Measurements from ENCODE around the gene HYAL3.
"Not testable (repeated sequence)": the region's sequence is repeated elsewhere in the genome, so short reads cannot be mapped to it uniquely, and the experiment has no call there.

The HYAL3 gene

DNA sequence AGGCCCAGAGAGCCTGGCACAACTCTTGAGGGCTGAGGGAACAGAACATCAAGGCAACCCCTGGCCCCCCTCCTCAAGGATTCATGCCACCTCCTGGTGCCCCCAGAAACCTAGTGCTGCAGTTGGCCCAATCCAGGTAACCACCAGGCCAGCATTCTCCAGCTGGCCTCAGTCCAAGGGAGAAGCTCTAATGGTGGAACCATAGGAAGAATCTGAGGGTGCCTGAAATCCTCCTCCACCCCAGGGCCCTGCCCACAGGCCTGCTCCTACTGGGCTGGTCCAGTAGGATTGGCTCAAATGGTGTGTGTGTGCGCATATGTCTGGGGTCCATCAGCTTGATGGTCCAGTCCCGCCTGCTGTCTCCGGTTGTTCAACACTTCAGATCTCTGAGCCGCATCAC lies 15.6 kb upstream of the HYAL3 start:
- DNase-seq (ENCODE audit: low spot score): no peak

DNA sequence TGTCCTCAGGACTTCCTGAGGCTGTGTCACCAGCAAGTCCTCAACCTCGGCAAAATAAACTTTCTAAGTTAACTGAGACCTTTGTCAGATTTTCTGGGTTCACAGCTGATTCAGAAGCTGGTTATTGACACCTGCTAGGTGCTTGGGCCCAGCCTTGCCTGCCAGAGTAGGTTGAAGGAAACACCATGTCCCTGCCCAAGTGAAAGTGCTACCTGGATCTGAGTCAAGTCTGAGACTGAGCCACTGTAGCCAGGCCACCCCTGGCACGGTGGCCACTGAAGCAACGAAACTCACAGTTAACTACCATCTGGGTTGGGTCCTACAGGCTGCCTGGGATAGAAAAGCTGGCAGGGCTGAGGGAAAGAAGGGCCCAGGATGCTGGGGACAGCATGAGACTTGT lies 15.1 kb upstream of the HYAL3 start:
- no peak for DNase-seq (ENCODE audit: low spot score)

DNA sequence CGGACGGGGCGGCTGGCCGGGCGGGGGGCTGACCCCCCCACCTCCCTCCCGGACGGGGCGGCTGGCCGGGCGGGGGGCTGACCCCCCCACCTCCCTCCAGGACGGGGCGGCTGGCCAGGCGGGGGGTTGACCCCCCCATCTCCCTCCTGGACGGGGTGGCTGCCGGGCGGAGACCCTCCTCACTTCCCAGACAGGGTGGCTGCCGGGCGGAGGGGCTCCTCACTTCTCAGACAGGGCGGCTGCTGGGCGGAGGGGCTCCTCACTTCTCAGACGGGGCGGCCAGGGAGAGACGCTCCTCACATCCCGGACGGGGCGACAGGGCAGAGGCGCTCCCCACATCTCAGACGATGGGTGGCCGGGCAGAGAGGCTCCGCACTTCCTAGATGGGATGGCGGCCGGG lies 12.8 kb upstream of the HYAL3 start:
- DNase-seq (ENCODE audit: low spot score): not testable (repeated sequence)

DNA sequence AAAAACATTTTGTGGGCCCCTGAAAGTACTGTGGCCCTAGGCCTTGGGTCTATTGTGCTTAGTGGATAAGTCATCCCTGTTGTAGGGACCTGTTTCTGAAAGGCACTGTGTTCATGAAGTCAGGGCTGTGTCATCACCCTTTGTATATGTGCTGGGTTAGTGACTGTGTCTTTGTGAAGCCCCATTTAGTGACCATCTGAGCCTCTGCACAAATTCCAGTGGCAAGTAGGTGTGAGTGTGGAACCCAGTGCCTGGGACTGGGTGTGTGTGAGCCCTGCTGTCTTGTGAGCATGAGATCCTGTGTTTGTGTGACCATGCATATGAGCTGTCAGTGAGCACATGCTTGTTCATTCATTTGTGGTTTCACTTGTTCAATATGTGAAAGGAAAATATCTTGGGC lies 5.4 kb upstream of the HYAL3 start:
- no peak for DNase-seq (ENCODE audit: low spot score)

DNA sequence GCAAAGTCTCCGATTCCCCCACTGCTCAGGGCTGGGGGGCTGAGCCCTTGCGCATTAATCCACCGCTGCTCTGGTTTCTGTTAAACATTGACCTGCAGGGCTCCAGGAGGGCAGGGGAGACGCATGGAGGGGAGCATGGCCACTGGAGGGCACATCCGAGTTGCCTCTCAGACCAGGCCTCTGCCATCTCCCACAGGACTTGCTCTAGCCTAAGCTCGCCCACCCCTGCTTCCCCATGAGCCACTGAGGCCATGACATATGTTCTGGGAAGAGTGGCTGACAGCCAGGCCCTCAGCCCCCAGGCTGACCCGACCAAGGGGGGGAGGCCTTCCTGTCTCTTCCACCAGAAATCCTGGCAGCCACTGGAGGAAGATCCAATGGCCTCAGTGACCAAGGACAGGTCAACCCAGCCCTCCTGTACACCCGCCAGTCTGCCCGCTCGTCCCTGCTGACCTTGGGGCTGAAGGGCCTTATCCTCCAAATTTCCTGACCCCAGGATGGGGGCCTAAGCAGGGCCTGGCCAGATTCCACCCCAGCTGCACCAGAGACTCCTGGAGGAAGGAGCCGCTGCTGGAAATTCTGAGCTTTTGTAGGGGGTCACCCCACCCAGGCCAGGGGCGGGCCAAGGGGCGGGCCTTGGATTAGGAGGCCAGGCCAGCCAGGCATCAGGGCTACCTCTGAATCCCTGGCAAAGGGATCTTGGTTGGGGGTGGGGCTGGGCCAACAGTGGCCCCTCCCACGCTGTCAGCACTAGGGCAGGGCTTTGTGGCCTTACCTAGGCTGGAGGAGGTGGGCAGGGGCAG lies 4.0 kb upstream of the HYAL3 start, which contains the start of gene HYAL1:
HYAL1 (minus strand) TSS at position 562 of the 803 bp plus-strand sequence. CDS start 618 bp downstream, outside the sequence.
- peak; percentile 87 for DNase-seq (ENCODE audit: low spot score)

DNA sequence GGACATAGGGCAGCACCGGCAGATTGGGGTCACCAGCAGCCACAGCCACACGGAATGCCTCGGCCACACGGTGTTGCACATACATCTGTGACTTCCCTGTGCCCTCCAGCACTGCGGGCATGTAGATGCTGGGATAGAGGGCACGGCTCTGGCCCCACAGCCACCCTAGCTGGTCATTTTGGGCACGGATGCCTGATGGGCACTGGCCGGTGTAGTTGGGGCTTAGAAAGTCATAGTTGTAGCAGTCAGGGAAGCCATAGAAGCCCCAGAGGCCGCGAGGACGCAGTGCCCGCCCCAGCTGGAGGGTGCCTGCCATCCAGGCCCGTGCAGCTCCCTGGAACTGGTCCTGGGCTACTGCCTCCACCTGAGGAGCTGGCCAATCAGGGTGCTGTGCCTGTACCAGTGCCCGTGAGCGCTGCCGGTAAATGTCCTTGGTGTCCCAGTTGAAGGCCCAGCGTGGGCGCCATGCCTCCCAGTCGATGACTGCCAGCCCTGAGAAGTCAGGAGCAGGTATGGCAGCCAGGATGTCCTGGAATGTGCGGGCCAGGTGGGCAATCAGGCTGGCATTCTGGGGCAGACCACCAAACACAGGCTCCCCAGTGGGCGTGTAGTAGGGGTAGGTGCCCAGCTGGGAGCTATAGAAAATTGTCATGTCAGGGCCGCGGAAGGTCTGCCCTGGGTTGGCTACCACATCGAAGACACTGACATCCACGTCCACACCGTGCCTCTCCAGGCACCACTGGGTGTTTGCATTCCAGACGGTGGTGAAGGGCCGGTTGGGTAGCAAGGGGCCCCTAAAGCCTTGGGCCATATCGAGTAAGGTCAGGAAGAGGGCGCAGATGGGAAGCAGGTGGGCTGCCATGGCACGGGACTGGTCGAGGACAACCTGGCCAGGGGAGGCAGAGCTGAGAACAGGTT lies 3.1 kb upstream of the HYAL3 start:
- DNase-seq (ENCODE audit: low spot score): no peak

DNA sequence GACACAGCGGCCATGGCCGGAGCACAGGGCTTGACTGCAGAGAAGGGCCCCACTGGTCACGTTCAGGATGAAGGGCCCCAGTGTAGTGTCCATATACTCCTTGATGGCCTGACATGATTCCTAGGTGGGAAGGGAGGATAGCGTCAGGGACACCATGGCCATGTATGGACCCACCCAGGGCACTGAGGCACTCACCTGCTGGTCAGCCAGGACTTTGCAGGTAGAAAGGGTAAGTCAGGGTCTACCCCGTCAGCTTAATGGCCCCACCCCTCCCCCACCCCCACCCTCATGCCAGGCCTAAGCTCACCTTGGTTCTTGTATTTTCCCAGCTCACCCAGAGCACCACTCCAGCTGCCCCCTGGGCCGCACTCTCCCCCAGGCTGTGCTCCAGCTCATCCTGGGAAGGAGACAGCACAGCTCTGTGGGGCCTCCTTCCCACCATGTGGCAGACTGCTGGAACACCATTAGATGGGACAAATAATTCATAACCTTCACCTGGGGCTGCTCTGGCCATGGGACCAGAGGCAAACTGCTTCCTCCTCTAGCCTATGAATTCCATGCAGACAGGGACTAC lies 1.6 kb upstream of the HYAL3 start:
- DNase-seq (ENCODE audit: low spot score): no peak

DNA sequence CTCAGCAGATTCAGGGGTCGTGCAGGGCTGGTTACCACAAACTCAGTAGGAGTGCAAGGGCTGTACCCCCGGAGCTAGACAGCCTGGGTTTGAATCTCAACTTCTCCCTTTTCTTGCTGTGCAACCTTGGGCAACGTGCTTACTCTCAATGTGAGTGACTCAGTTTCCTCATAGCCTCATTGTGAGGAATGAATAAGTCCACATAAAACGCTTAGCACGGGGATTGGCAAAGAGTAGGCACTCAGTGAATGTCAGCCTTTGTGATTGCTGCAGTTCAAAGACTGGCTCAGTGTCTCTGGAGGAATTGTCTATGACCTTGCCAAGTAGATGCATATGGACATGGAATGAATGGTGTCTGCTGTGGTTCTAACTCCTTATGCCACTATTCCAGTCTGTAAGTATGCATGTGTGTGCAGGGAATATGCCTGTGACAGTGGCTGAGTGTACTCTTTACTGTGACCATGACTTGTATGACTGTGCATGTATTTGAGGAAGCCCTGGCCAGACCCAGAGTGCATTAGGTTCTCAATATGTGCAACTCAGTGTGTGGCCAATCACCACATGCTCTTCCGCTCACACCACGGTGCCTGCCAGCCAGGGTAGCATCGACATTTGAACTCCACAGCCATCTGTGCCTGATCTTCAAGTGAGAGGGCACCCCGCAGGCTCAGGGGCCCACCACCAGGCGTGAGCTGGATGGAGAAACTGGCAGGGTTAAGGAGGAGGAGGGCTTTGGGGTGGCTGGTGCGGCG lies 900 bp upstream of the HYAL3 start:
- no peak for DNase-seq (ENCODE audit: low spot score)

DNA sequence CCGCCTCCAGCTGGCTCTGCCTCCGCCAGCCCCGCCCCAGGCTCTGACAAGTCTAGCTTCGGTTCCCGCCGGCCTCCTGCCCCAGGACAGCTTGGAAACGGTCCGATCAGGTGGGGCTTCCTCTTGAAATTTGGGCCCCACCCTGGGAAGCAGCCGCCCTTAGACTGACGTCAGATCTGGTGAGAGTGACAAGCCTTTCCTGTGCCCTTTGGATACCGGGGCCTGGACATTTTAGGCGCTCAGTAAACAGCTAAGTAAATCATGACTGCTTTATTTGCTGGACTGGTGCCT lies 378 bp upstream of the HYAL3 start:
- no peak for DNase-seq (ENCODE audit: low spot score)

DNA sequence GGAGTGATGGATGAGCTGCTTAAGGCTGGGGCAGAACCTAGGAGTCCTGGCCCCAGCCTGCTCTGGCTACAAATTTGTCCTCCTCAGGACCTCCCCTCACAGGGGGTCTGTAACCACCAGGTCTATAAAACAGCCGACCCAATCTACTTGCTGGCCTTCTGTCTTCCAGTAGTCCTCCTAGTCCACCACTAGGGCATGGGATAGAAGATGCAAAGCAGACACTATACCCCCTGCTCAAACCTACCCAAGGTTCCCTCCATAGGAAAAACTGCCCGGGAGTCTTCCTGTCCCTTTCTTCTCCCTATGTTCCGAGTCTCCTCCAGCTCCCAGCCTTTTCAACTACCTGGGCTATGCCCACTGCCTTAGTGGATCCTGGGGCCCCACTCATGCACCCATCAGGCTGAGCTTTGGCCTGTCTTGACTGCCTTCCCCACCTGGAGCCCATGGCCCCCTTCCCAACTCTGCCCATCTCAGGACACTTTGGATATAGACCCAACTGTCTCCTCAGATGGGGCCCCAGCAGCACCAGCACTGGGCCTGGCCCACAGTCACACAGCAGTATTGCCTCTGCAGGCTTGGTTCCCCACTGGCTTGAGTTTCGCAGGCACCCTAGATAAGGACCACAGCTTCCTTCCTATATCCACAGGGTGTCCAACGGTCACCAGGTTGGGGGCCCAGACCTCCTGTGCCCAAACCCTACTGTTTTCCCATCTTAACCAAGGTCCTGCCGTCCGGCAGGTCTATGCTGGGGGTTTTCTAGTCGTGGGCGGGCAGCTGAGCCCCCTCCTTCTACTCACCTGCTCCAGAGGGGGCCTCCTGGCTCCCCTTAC lies 1.1 kb downstream of the HYAL3 start:
- DNase-seq (ENCODE audit: low spot score): no peak

DNA sequence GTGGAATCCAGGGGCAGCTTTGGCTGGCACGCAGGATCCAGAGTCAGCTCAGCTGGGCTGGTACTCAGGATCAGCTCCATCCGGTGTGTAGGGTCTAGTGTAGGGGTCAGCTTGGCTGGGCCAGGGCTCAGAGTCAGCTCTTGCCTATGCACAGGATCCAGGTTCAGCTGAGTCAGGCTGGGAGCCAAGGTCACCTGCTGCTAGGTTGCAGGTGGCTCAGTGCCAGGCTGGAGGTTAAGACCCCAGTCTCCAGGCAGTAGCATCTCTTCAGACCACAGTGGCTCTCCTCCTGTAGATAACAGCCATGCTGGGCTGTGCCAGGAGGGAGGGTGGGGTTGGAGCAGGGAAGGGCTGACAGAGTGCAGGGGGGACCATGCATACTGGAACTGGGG lies 1.8 kb downstream of the HYAL3 start:
- DNase-seq (ENCODE audit: low spot score): no peak

DNA sequence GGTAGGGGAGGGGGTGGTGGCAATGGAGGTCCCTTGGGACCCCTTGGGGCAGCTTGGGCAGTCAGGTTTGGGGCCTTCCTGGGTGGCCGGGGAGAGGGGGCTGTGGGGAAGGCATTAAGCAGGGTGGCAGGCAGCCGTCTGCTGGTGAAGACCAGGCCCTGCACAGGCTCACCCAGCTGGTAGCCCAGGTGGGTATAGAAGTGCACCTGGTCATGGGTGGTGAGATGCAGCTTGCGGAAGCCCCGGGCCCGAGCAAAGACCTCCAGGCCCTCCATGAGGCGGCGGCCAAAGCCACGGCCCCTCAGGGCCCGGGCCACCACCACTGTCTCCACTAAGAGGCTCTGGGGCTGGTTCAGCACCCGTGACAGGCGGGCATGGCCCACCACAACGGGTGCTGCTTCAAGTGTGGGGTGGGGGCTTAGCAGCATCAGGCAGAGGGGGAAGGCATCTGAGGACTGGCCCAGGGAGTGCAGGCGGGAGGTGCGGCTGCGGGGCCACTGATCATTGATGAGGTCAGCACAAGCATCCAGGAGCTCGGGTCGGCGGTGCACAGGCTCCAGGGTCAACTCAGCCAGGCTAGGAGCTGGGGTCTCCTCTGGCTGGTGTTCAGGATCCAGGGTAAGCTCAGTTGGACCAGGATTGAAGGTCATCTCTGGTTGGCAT lies 2.4 kb downstream of the HYAL3 start:
- no peak for DNase-seq (ENCODE audit: low spot score)

DNA sequence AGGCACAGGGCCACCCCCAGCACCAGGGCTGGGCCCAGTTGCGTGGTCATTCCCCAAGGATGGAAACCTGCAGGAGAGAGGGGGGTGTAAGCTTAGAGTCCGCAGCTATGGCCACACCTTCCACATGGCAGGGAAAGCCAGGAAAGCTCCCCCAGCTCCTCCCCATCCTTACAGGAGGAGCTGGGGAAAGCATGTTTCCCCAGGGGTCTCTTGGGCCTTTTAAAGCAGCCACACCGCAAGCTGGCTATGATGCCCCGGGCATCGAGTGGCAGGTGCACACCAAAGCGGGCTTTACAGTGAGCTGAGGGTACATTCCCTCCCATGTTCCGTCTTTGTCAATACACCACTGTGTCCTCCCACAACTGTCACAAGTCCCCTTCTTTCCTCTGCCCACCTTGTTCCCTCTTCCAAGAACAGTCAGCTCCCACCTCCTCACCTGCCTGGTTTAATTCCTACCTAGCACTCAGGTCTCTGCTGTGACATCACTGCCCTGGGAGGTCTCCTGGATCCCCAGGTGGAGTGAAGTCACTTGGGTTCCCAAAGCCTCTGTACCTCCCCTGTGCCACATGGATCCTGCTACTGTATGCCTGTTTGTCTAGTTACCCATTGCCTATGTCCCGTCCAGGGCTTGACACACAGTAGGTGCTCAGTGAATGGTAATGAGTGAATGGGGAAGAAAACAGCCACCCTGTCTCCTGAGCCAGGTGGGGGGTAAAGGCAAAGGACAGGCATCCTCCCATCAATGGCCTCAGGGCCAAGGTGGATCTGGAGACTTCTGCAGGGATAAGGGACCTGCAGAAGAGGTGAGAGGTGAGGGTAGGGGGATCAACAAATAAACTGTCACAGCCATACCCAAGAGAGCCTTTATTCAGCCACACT lies 3.4 kb downstream of the HYAL3 start:
- no peak for DNase-seq (ENCODE audit: low spot score)

DNA sequence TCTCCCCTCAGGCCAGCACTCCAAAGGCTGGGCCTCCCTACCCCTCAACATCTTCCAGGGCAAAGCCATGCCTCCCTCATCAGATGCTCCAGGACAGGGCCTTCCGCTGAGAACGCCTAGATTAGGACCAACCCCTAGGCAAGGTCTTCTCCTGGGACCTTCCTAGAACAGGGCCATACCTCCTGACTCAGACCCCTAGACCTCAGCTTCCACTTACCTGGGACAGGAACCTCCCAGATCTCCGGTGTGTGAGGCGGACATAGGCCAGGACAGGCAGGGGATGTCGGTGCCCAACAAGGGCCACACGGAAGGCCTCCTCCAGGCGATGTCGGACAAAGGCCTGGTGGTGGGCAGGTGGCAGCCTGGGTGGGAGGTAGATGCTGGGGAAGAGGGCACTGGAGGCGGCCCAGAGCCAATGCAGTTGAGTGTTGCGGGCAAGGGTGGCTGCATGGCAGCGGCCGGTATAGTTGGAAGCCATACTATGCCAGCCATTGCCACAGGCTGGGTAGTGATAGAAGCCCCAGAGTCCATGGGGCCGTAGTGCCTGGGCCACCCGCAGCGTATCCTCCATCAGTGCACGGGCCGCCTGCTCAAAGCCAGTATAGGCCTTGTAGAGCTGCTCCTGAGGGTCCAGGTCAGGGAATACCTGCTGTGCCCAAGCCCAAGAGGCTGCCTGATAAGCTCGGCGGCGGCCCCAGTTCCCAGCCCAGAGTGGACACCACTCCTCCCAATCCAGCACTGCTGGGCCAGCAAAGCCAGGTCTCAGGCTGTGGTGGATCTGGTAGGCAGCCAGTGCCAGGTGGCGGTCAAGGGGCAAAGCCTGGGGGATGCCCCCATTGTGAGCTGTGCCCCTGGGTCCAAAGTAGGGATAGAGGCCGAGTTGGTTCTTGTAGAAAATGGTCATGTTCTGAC lies 4.5 kb downstream of the HYAL3 start:
- DNase-seq (ENCODE audit: low spot score): no peak

DNA sequence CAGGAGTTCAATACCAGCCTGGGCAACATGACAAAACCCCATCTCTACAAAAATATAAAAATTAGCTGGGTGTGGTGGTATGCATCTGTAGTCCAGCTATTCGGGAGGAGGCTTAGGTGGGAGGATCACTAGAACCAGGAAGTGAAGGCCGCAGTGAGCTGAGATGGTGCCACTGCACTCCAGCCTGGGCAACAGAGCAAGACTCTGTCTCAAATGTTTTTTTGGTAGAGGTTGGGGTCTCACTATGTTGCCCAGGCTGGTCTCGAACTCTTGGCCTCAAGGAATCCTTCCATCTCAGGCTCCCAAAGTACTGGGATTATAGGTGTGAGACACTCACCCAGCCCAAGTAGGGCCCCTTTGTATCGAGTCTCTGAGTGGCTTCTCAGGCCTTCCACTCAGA lies 5.1 kb downstream of the HYAL3 start:
- no peak for DNase-seq (ENCODE audit: low spot score)

DNA sequence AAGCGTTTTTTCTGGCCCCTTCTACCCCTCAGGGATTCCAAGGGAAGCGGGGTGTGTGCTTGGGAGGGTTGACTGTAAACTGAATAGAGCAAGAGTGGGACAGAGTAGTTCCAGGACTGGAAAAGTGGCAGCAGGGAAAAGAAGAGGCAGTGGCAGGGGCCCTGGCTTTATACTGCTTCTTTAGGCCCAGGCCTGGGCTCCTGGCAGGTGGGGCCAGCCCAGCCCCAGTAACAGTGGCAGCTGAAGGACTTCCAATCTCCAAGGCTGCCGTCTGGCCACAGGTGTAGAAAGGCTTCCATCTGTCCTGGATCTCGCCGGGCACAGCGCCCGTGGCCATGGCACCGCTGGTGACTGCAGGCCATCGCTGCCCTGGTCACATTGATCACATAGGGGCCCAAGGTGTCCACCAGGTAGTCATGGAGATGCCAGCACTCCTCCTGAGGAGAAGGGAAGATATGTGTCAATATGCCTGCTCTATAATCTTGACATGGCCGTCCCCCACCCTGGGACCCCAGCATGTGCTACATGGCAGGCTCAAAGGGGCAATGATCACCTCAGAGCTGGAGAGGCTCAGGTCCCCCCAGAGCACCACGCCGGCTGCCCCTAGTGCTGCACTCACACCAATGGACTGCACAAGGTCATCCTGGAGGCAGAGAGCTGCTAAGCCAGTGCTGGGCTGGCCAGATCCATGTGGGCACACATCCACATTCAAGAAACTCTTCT lies 6.0 kb downstream of the HYAL3 start:
- no peak for DNase-seq (ENCODE audit: low spot score)

DNA sequence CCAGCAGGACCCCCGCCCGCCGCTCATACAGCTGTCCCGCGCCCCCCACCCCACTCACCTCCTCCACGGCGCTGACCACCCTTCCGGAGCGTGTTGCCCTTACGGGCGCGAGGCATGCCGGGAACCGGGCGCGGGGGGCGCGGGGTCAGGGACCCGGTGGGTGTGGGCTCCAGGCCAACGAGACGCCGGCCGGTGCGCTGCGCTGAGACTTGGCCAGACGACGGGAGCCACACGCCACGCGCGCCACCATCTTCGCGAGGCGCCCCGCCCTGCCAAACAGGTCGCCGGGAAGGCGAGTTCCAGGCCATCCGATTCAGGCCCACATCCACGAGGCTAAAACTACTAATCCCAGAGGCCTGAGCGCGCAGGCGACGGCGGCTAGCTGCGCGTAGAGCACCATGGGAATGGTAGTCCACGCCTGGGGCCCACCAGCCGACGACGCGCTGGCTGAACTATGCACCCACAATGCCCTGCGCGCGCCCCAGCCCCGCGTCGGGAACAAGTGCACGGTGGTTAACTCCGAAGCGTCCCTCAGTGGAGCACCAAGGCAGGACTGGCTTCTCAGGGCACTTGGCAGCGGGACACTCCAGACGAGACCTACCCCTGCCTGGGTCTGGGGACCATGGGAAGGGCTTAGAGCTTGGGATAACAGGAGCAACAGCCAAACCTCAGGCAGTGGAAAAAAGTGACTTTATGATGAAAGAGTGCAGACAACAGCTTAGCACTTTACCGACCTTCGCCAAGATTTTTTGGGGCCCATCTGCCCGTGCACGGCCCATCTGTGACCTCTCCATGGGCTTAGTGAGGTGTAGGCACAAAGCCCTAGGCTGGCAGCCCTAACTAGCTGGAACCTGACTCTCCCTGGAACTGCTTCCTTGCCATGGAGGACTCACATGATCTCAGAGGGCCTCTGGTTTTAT lies 6.8 kb downstream of the HYAL3 start, which contains the start of gene IFRD2:
IFRD2 (minus strand) TSS at position 271 of the 920 bp plus-strand sequence; CDS start at position 116, 155 bp downstream.
- peak; percentile 94 for DNase-seq (ENCODE audit: low spot score)

Measured in iPS-NIHi11 (cell line).